K562 (cell line): ENCODE data around the gene PRKCSH. TPM values are rescaled to one million over a fixed set of nuclear protein-coding genes. Genes with fewer than 3 reads are reported as not detected.

ENCODE experiments used
- ATF3 ChIP-seq, 2 experiments: fragments of 450-650 bp in 1 of 2; sonication (generic) in 1 of 2; formaldehyde crosslinking in 1 of 2; IDR thresholded peaks in 1 of 2; conservative IDR thresholded peaks in 1 of 2; 2 replicates each; pipeline versions ENCODE4 v1.6.1 to v1.8.1; 2016 to 2023; ENCODE audit warnings: mild to moderate bottlenecking in 2 of 2, moderate library complexity in 2 of 2, inconsistent platforms in 1 of 2, missing genetic modification reagents in 1 of 2
- CHD2 ChIP-seq: IDR thresholded peaks from 2 replicates; pipeline ENCODE4 v1.6.1; 2011; ENCODE audit warnings: low read depth, low read length
- HNRNPK ChIP-seq: fragments of 200-400 bp; formaldehyde crosslinking; IDR thresholded peaks from one replicate; pipeline ENCODE4 v1.6.1; 2018; ENCODE audit warnings: mild to moderate bottlenecking, low read depth, low read length; ENCODE audit not compliant: poor library complexity, severe bottlenecking
- NCOR1 ChIP-seq: fragments of 450-650 bp; IDR thresholded peaks from 2 replicates; pipeline ENCODE4 v1.6.1; 2016; ENCODE audit warnings: mild to moderate bottlenecking, moderate library complexity
- PBX2 ChIP-seq, 2 experiments: IDR thresholded peaks in 1 of 2; conservative IDR thresholded peaks in 1 of 2; 2 replicates each; pipeline ENCODE4 v1.6.1; 2016; ENCODE audit warnings: low read depth in 2 of 2, mild to moderate bottlenecking in 1 of 2, missing compliant biosample characterization in 1 of 2, missing genetic modification characterization in 1 of 2, moderate library complexity in 1 of 2
- PREB ChIP-seq: sonication (generic); formaldehyde crosslinking; IDR thresholded peaks from 2 replicates; pipeline ENCODE4 v1.8.1; 2023; ENCODE audit warnings: mild to moderate bottlenecking, missing genetic modification reagents
- PYGO2 ChIP-seq: fragments of 450-650 bp; IDR thresholded peaks from 2 replicates; pipeline ENCODE4 v1.6.1; 2016; ENCODE audit warnings: mild to moderate bottlenecking, missing genetic modification characterization, moderate library complexity, missing compliant biosample characterization
- RNF2 ChIP-seq: sonication (generic); IDR thresholded peaks from 2 replicates; pipeline ENCODE4 v1.6.1; 2016
- TFE3 ChIP-seq: fragments of 450-650 bp; formaldehyde crosslinking; IDR thresholded peaks from 2 replicates; pipeline ENCODE4 v1.4.0; 2020; ENCODE audit warnings: mild to moderate bottlenecking, mixed read lengths
- THRAP3 ChIP-seq: fragments of 450-650 bp; IDR thresholded peaks from 2 replicates; pipeline ENCODE4 v1.6.1; 2016; ENCODE audit warnings: mild to moderate bottlenecking, inconsistent platforms, borderline replicate concordance
- UBTF ChIP-seq, 2 experiments: IDR thresholded peaks; 2 replicates each; pipeline ENCODE4 v1.6.1; 2012; ENCODE audit warnings: improper control_type of control experiment in 2 of 2, low read depth in 2 of 2, low read length in 2 of 2, borderline replicate concordance in 1 of 2
- ZMIZ1 ChIP-seq, 2 experiments: fragments of 150-350 bp in 1 of 2; IDR thresholded peaks; 2 replicates each; pipeline ENCODE4 v1.6.1; 2012 to 2016; ENCODE audit warnings: low read depth in 2 of 2, low read length in 2 of 2, mild to moderate bottlenecking in 1 of 2, moderate library complexity in 1 of 2
- ZNF561 ChIP-seq: fragments of 450-650 bp; formaldehyde crosslinking; conservative IDR thresholded peaks from 2 replicates; pipeline ENCODE4 v1.4.0; 2020; ENCODE audit warnings: mild to moderate bottlenecking, moderate library complexity
- polyA plus RNA-seq, 8 experiments: library from polyadenylated mRNA; depleted of rRNA in 4 of 8; stranded (reverse) in 5 of 8; unstranded in 3 of 8; fragments of >200 nt; fragmentation: Nextera tagmentation in 2 of 8; fragmentation: Illumina TruSeq in 1 of 8; extraction: Ambion mirVana in 2 of 8; extraction: Trizol in 1 of 8; gene quantifications; 2 replicates each; pipeline versions ENCODE4 v1.2.1 to v1.2.3, GENCODE V29; 2011 to 2014; ENCODE audit warnings: inconsistent platforms in 1 of 8, missing spikeins in 1 of 8
- total RNA-seq, 7 experiments: library from RNA; depleted of rRNA in 6 of 7; stranded (reverse); fragments of >200 nt in 6 of 7; fragmentation: Illumina TruSeq in 2 of 7; extraction: Trizol in 2 of 7; gene quantifications; 2 replicates each; pipeline versions ENCODE4 v1.2.1 to v1.2.3, GENCODE V29; 2011 to 2021; ENCODE audit warnings: low replicate concordance in 1 of 7

Gene PRKCSH
- total and polyA plus RNA-seq, 9 of the 15 experiments (the other 6 are each of a cell fraction or from before 2014, with no cell fraction given), result 2.3 to 297 (median 48.1) TPM

- TF ChIP-seq PBX2 (CRISPR knock-in tag; IDR thresholded peaks at IDR 0.05; ENCODE audit: low read depth), result no peak
- 0 out of 2 replicates have a peak, but pooled peaks have one; percentile 9 for TF ChIP-seq PBX2 (tag; conservative IDR thresholded peaks at IDR 0.05; ENCODE audit: low read depth)
- TF ChIP-seq ZNF561 (CRISPR knock-in tag), result no peak
- peak; percentile 64; the same call in 1 of the 2 replicates for TF ChIP-seq NCOR1
- TF ChIP-seq THRAP3, result no peak
- no peak for TF ChIP-seq CHD2
- TF ChIP-seq RNF2, result peak; percentile 55; the same call in 1 of the 2 replicates
- no peak for TF ChIP-seq ATF3 (IDR thresholded peaks at IDR 0.05)
- no peak for TF ChIP-seq ATF3 (CRISPR knock-in tag; conservative IDR thresholded peaks at IDR 0.05)
- TF ChIP-seq PREB (CRISPR knock-in tag), result no peak
- TF ChIP-seq TFE3, result no peak
- no peak for TF ChIP-seq PYGO2 (tag)
- no peak for TF ChIP-seq HNRNPK
- 0 out of 4 replicates have a peak, but pooled peaks of 1 of the 2 experiments have one; percentile 34 for TF ChIP-seq UBTF (IDR thresholded peaks at IDR 0.05; ENCODE audit: borderline replicate concordance in 1 of 2, low read depth in 2 of 2, low read length in 2 of 2)
- TF ChIP-seq ZMIZ1 (IDR thresholded peaks at IDR 0.05; ENCODE audit: low read depth in 2 of 2, low read length in 2 of 2), result no peak
These were observed 64.5 kb downstream of the PRKCSH start (continued) for GRCh38 chr19:11499890-11500420.
